Cardiac fibroblast (primary cell): ENCODE results near the gene ZNF441.
A peak's percentile ranks its signal among the peaks of the same experiment; 100 is the strongest.

Source experiments
- DNase-seq, 2 donors: peaks; one replicate each; pipeline versions ENCODE4 v3.0.0 to v3.0.0-alpha.2; 2010; ENCODE audit warnings: low read depth in 2 of 2
- H3K4me3 ChIP-seq, 2 donors: replicated peaks in 1 of 2; 1 replicate in 1 of 2; 2 replicates in 1 of 2; pipeline ENCODE4 v1.5.1; 2011; ENCODE audit warnings: low read depth in 2 of 2, low read length in 2 of 2, mild to moderate bottlenecking in 2 of 2, moderate library complexity in 1 of 2
- CTCF ChIP-seq: IDR thresholded peaks from one replicate; pipeline ENCODE4 v1.5.1; 2011; ENCODE audit warnings: low read depth, mild to moderate bottlenecking, low read length, inconsistent platforms

ZNF441 gene

GRCh38 chr19:11780431-11781020 is 13.7 kb downstream of the ZNF441 start:
- no peak for TF ChIP-seq CTCF
- peak in 1 of 2 donors; percentile 13 for DNase-seq
- no peak overlapping the region for H3K4me3 ChIP-seq

- H3K4me3 ChIP-seq = no peak overlapping the region
- TF ChIP-seq CTCF = no peak
- DNase-seq = peak; percentile 5 to 21
These were observed 14.7 kb downstream of the ZNF441 start for GRCh38 chr19:11781295-11782057.

GRCh38 chr19:11783767-11784166 is 17.0 kb downstream of the ZNF441 start:
- no peak for DNase-seq
- TF ChIP-seq CTCF = no peak
- H3K4me3 ChIP-seq = no peak overlapping the region

- TF ChIP-seq CTCF = no peak
- no peak for DNase-seq
- H3K4me3 ChIP-seq = no peak overlapping the region
These were observed 17.6 kb downstream of the ZNF441 start for GRCh38 chr19:11784356-11784755.

GRCh38 chr19:11787536-11787935 is 20.7 kb downstream of the ZNF441 start:
- no peak overlapping the region for H3K4me3 ChIP-seq
- no peak for DNase-seq
- no peak for TF ChIP-seq CTCF

- no peak for TF ChIP-seq CTCF
- DNase-seq = no peak
- no peak overlapping the region for H3K4me3 ChIP-seq
These were observed 26.1 kb downstream of the ZNF441 start for GRCh38 chr19:11792942-11793341.
